ENCODE data around the gene EXTL2. TPM values are rescaled to one million over a fixed set of nuclear protein-coding genes. Genes with fewer than 3 reads are reported as not detected.
"Not testable (repeated sequence)": the region's sequence is repeated elsewhere in the genome, so short reads cannot be mapped to it uniquely, and the experiment has no call there.

Gene EXTL2
- total RNA-seq, 1 experiment from 2014 or later, result 20.2 TPM

DNA sequence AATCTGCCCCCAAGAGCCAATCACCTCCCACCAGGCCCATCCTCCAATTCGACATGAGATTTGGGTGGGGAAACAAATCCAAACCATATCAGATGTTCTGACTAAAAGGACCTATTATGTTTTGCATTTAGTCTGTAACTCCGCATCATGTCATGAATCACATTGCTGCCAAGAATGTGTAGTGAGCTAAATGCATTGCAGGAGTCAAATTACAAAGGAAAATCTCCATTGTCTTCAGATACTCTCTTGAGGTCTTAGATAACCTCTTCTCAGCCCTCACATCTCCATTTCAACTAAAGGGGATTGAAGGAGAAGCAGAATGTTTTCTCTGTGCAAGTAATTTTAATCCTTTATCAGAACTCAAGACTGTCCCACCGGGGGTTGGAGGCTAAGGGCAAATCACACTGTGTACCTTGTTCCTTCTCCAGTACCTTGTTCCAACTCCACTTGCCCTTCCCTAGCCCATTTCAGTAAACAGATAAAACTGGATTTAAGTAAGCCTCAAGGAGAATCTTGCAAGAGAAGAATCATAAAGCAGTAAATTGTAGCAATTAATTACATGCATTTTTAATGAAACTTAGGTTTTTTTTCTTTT, 34.1 kb downstream of the EXTL2 start:
- H3F3A ChIP-seq (ENCODE audit: insufficient read depth, low read depth), result no peaks in the 10 kb centered on the region
- H3K9me3 ChIP-seq (ENCODE audit: insufficient read depth, low read depth), result 0 out of 2 replicates have a peak, but pooled peaks cover 8% of the 10 kb centered on the region
- peak in 1 of 2 experiments; percentile 43 for DNase-seq
- no peaks in the 10 kb centered on the region for H3K27me3 ChIP-seq (ENCODE audit: insufficient read depth, low read depth)
- no peaks in the 10 kb centered on the region for H4K20me1 ChIP-seq (ENCODE audit: insufficient read depth)
- no peak overlapping the region for H3K4me3 ChIP-seq
- no TSS peak for BruUV-seq (replicated peaks)
- H3K27ac ChIP-seq, result no peak overlapping the region
- TF ChIP-seq, protein P1, sequence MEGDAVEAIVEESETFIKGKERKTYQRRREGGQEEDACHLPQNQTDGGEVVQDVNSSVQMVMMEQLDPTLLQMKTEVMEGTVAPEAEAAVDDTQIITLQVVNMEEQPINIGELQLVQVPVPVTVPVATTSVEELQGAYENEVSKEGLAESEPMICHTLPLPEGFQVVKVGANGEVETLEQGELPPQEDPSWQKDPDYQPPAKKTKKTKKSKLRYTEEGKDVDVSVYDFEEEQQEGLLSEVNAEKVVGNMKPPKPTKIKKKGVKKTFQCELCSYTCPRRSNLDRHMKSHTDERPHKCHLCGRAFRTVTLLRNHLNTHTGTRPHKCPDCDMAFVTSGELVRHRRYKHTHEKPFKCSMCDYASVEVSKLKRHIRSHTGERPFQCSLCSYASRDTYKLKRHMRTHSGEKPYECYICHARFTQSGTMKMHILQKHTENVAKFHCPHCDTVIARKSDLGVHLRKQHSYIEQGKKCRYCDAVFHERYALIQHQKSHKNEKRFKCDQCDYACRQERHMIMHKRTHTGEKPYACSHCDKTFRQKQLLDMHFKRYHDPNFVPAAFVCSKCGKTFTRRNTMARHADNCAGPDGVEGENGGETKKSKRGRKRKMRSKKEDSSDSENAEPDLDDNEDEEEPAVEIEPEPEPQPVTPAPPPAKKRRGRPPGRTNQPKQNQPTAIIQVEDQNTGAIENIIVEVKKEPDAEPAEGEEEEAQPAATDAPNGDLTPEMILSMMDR (conservative IDR thresholded peaks at IDR 0.05), result no peak
- TF ChIP-seq EZH2 (IDR thresholded peaks at IDR 0.05; ENCODE audit: low read depth), result no peak
- H3K79me2 ChIP-seq (ENCODE audit: low read depth), result no peaks in the 10 kb centered on the region
- H3K4me2 ChIP-seq, result no peak overlapping the region
- CTCF ChIA-PET, result no interaction called here
- intact Hi-C loops (cut with micrococcal nuclease; ENCODE audit: unreplicated experiment), result no loop called here
- H2AFZ ChIP-seq, result peak overlapping the region; percentile 4; the same call in 1 of the 2 replicates
- H3K36me3 ChIP-seq (ENCODE audit: low read depth), result no peaks in the 10 kb centered on the region
- H3K9me2 ChIP-seq (ENCODE audit: insufficient read depth), result no peaks in the 10 kb centered on the region; the same call in 1 of the 2 replicates
- POLR2A ChIA-PET (ENCODE audit: unreplicated experiment), result no interaction called here
- H3K4me1 ChIP-seq (replicated peaks; ENCODE audit: insufficient read depth), result no peaks in the 10 kb centered on the region

DNA sequence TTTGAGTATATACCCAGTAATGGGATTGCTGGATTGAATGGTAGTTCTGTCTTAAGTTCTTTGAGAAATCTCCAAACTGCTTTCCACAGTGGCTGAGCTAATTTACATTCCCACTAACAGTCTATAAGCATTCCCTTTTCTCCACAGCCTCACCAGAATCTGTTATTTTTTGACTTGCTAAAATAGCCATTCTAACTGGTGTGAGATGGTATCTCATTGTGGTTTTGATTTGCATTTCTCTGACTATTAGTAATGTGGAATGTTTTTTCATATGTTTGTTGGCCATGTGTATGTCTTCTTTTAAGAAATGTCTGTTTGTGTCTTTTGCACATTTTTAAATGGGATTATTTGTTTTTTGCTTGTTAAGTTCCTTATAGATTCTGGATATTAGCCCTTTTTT, 39.5 kb downstream of the EXTL2 start:
- intact Hi-C loops (cut with micrococcal nuclease; ENCODE audit: unreplicated experiment); H3K4me3 ChIP-seq; H3K4me2 ChIP-seq; DNase-seq; H3K79me2 ChIP-seq (ENCODE audit: low read depth); H3K36me3 ChIP-seq (ENCODE audit: low read depth); H3K9me2 ChIP-seq (ENCODE audit: insufficient read depth); BruUV-seq (replicated peaks); H3K27ac ChIP-seq; H3K4me1 ChIP-seq (replicated peaks; ENCODE audit: insufficient read depth); H2AFZ ChIP-seq; H3K27me3 ChIP-seq (ENCODE audit: insufficient read depth, low read depth); H4K20me1 ChIP-seq (ENCODE audit: insufficient read depth); POLR2A ChIA-PET (ENCODE audit: unreplicated experiment); H3K9me3 ChIP-seq (ENCODE audit: insufficient read depth, low read depth); H3F3A ChIP-seq (ENCODE audit: insufficient read depth, low read depth): not testable (repeated sequence)
- CTCF ChIA-PET, result interaction anchor here (0.6 to 0.7 kb wide), 2 partner anchors 448 to 490 kb away, joined by 5 to 6 read pairs; no protein-coding TSS in a partner anchor

DNA sequence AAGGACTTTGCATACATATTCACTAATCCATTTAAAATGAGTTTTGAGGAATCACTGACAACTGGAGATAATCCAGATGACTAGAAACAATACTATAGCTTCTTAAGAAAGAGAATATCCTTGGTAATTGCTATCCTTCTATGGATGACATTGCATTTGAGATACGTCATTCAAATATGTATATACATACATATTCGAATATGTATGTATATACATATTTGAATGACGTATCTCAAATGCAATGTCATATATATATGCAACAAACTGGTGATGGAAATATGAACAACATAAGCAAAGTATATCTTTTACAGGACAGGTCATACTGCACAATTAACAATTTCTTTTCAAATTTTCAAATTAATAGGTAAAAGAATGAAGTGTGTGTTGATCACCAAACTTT, 41.7 kb downstream of the EXTL2 start:
- no peak for DNase-seq
- Histone ChIP-seq H3K9me2 (ENCODE audit: insufficient read depth) (no peaks in the 10 kb centered on the region), H4K20me1 (ENCODE audit: insufficient read depth) (no peaks in the 10 kb centered on the region), H3K4me1 (replicated peaks; ENCODE audit: insufficient read depth) (no peaks in the 10 kb centered on the region), H3K27ac (no peak overlapping the region), H3K4me3 (no peak overlapping the region), H3K27me3 (ENCODE audit: insufficient read depth, low read depth) (no peaks in the 10 kb centered on the region), H3F3A (ENCODE audit: insufficient read depth, low read depth) (no peaks in the 10 kb centered on the region), H3K9me3 (ENCODE audit: insufficient read depth, low read depth) (no peaks in the 10 kb centered on the region), H3K79me2 (ENCODE audit: low read depth) (no peaks in the 10 kb centered on the region), H3K4me2 (no peak overlapping the region), H2AFZ (no peak overlapping the region), H3K36me3 (ENCODE audit: low read depth) (no peaks in the 10 kb centered on the region)
- CTCF ChIA-PET, result no interaction called here
- intact Hi-C loops (cut with micrococcal nuclease; ENCODE audit: unreplicated experiment), result no loop called here
- POLR2A ChIA-PET (ENCODE audit: unreplicated experiment), result no interaction called here
- TF ChIP-seq, protein P1 (conservative IDR thresholded peaks at IDR 0.05), result no peak
- TF ChIP-seq EZH2 (IDR thresholded peaks at IDR 0.05; ENCODE audit: low read depth), result no peak
- no TSS peak for BruUV-seq (replicated peaks)

DNA sequence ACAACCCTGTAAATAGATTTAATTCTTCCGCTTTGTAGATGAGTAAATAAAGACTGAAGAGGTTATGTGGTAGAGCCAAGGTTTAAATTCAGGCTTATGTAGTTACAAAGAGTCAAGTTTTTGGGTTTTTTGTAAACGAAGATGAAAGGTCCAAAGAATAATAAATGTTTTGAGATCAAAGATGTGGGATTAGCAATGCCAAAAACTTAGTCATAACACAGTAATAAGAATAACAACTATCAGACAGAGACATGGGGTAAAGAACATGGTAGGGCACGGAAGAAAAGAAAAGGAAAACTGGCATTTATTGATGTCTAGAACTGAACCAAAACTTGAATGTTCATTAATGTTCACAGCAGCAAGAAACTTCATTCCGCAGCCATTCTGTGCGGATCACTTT, 42.9 kb downstream of the EXTL2 start:
- no peaks in the 10 kb centered on the region for H3K4me1 ChIP-seq (replicated peaks; ENCODE audit: insufficient read depth)
- ChIA-PET CTCF (no interaction called here), POLR2A (ENCODE audit: unreplicated experiment) (no interaction called here)
- no peaks in the 10 kb centered on the region for H4K20me1 ChIP-seq (ENCODE audit: insufficient read depth)
- no peaks in the 10 kb centered on the region for H3F3A ChIP-seq (ENCODE audit: insufficient read depth, low read depth)
- H3K4me3 ChIP-seq, result no peak overlapping the region
- 0 out of 2 replicates have a peak overlapping the region, but pooled peaks have one; percentile 12 for H2AFZ ChIP-seq
- H3K79me2 ChIP-seq (ENCODE audit: low read depth), result no peaks in the 10 kb centered on the region
- no peaks in the 10 kb centered on the region for H3K36me3 ChIP-seq (ENCODE audit: low read depth)
- no peaks in the 10 kb centered on the region for H3K9me2 ChIP-seq (ENCODE audit: insufficient read depth)
- no peaks in the 10 kb centered on the region for H3K27me3 ChIP-seq (ENCODE audit: insufficient read depth, low read depth)
- TF ChIP-seq, protein P1 (conservative IDR thresholded peaks at IDR 0.05), result no peak
- H3K4me2 ChIP-seq, result no peak overlapping the region
- no peak for DNase-seq
- H3K27ac ChIP-seq, result no peak overlapping the region
- BruUV-seq (replicated peaks), result no TSS peak
- H3K9me3 ChIP-seq (ENCODE audit: insufficient read depth, low read depth), result no peaks in the 10 kb centered on the region; the same call in 1 of the 2 replicates
- intact Hi-C loops (cut with micrococcal nuclease; ENCODE audit: unreplicated experiment), result no loop called here
